ENCODE results near the gene FOXRED1. TPM values are rescaled to one million over a fixed set of nuclear protein-coding genes. Genes with fewer than 3 reads are reported as not detected.
A peak's percentile ranks its signal among the peaks of the same experiment; 100 is the strongest.

Gene FOXRED1
- polyA plus RNA-seq, 1 experiment = 18.3 TPM

- TF ChIP-seq CTCF (IDR thresholded peaks at IDR 0.05; ENCODE audit: insufficient read depth, low read depth, low read length) = no peak
- Histone ChIP-seq H3K36me3 (ENCODE audit: control insufficient read depth, insufficient read depth, low read length) (no peaks in the 10 kb centered on the region; the same call in none of the 2 replicates), H3K4me3 (ENCODE audit: low read depth, low read length) (no peak overlapping the region), H3K27me3 (ENCODE audit: control insufficient read depth, insufficient read depth, low read length) (no peaks in the 10 kb centered on the region)
- CTCF ChIA-PET = no interaction called here
- POLR2A ChIA-PET = interaction anchor here (0.6 to 0.7 kb wide), 2 partner anchors 51 to 54 kb away, joined by 3 read pairs; no protein-coding TSS in a partner anchor
- no peak for DNase-seq (ENCODE audit: low read depth)
Measured at GRCh38 chr11:126281245-126281644, 12.3 kb downstream of the FOXRED1 start.

- Histone ChIP-seq H3K27me3 (ENCODE audit: control insufficient read depth, insufficient read depth, low read length) (no peaks in the 10 kb centered on the region), H3K4me3 (ENCODE audit: low read depth, low read length) (no peak overlapping the region), H3K36me3 (ENCODE audit: control insufficient read depth, insufficient read depth, low read length) (peaks cover under 1% of the 10 kb centered on the region)
- TF ChIP-seq CTCF (IDR thresholded peaks at IDR 0.05; ENCODE audit: insufficient read depth, low read depth, low read length) = no peak
- no peak for DNase-seq (ENCODE audit: low read depth)
- ChIA-PET CTCF (interaction anchor here (1.2 kb wide), 1 partner anchor 12 kb away, joined by 4 read pairs; no protein-coding TSS in a partner anchor), POLR2A (interaction anchor here (0.6 to 0.7 kb wide), 2 partner anchors 50 to 54 kb away, joined by 3 read pairs; no protein-coding TSS in a partner anchor)
Measured at GRCh38 chr11:126281666-126282175, 12.8 kb downstream of the FOXRED1 start.

GRCh38 chr11:126282361-126282735, 13.4 kb downstream of the FOXRED1 start:
- no peak for DNase-seq (ENCODE audit: low read depth)
- TF ChIP-seq CTCF (IDR thresholded peaks at IDR 0.05; ENCODE audit: insufficient read depth, low read depth, low read length) = no peak
- no peaks in the 10 kb centered on the region for H3K27me3 ChIP-seq (ENCODE audit: control insufficient read depth, insufficient read depth, low read length)
- CTCF ChIA-PET = interaction anchor here (1.2 kb wide), 1 partner anchor 13 kb away, joined by 4 read pairs; no protein-coding TSS in a partner anchor
- peak overlapping the region; percentile 74 for H3K4me3 ChIP-seq (ENCODE audit: low read depth, low read length)
- H3K36me3 ChIP-seq (ENCODE audit: control insufficient read depth, insufficient read depth, low read length) = peaks cover 3% of the 10 kb centered on the region
- POLR2A ChIA-PET = no interaction called here

- Histone ChIP-seq H3K36me3 (ENCODE audit: control insufficient read depth, insufficient read depth, low read length) (peaks cover 3% of the 10 kb centered on the region; the same call in 1 of the 2 replicates), H3K27me3 (ENCODE audit: control insufficient read depth, insufficient read depth, low read length) (no peaks in the 10 kb centered on the region), H3K4me3 (ENCODE audit: low read depth, low read length) (peak within 1 kb of the TSS; percentile 74)
- no peak for DNase-seq (ENCODE audit: low read depth)
- ChIA-PET CTCF (interaction anchor here (0.6 to 1.3 kb wide), 3 partner anchors 10 to 18 kb away, joined by 3 to 4 read pairs (median 4); no protein-coding TSS in a partner anchor), POLR2A (no interaction called here)
- TF ChIP-seq CTCF (IDR thresholded peaks at IDR 0.05; ENCODE audit: insufficient read depth, low read depth, low read length) = no peak
Measured at GRCh38 chr11:126282736-126283591, 14.0 kb downstream of the FOXRED1 start, which contains the start of gene TIRAP. TSS of gene TIRAP (plus strand) at chr11:126283093. CDS start at chr11:126290895, 7,802 bp downstream.

GRCh38 chr11:126284829-126285228, 15.9 kb downstream of the FOXRED1 start:
- ChIA-PET POLR2A (no interaction called here), CTCF (no interaction called here)
- H3K36me3 ChIP-seq (ENCODE audit: control insufficient read depth, insufficient read depth, low read length) = peaks cover 7% of the 10 kb centered on the region; the same call in 1 of the 2 replicates
- peak; percentile 62 for DNase-seq (ENCODE audit: low read depth)
- no peaks in the 10 kb centered on the region for H3K27me3 ChIP-seq (ENCODE audit: control insufficient read depth, insufficient read depth, low read length)
- TF ChIP-seq CTCF (IDR thresholded peaks at IDR 0.05; ENCODE audit: insufficient read depth, low read depth, low read length) = no peak
- no peak overlapping the region for H3K4me3 ChIP-seq (ENCODE audit: low read depth, low read length)

All from BJ (cell line).